Activated CD4-positive, alpha-beta T cell treated with anti-CD3 and anti-CD28 coated beads, Interleukin-2, amount 50 U/mL, for 1 hour (primary cell): ENCODE measurements around the gene MACO1.
A peak's percentile ranks its signal among the peaks of the same experiment; 100 is the strongest.

ENCODE experiments used
- DNase-seq: peaks from one replicate; pipeline ENCODE4 v3.0.0-alpha.2; 2020

Gene MACO1

DNA sequence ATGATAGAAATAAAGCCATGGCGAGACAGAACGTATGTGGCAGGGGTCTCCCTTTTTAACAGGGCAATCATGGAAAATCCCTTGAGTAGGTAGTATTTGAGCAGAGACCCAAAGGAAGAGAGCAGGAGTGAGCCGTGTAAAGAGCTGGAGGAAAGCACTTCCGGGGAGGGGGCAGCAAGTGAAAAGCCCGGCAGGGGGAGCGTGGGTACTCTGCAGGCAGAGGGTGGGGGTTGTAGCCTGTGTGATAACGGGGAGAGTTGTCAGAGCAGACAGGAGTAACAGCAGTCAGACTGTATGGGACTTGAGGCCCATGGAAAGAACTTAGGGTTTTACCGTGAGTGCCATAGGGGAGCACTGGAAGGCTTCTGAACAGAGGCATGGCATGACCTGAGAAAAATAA, 61.6 kb downstream of the MACO1 start:
- no peak for DNase-seq

DNA sequence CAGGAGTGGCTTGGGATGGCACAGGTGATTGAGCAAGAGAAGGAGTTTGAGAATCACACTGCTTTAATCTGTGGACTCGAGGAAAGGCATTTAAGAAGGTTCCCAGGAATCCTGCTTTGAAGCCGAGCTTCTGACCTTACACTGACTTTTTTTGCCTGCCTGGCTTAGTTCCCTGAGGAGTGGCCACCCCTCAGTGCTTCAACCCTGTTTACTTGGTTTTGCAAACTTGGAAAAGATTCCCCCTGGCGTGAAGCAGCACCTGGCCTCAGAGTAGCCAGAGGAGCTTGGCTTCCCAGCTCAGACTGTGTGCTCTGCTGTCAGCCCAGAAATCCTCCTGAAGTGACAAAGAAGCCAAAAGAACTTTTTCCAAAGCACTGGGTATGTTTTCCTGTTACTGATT, 64.3 kb downstream of the MACO1 start:
- no peak for DNase-seq

DNA sequence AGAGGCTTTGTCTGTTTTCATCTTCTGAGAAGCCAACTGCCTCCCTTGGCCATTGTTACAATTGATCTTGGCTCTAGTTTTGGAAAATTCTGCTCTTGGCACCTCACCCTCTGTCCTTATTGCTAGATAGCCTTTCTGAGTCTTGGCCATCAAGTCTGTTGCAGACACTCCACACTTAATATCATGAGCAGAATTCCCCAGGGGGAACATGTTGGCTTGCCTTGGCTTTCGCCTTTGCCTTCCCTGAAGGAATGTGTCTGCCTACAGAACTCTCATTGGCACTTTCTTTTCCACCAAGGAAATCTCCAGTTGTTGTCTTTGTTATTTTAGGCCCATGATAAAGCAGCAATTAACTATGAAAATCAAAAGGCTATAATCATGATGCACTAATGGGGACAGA, 70.0 kb downstream of the MACO1 start:
- DNase-seq, result no peak

DNA sequence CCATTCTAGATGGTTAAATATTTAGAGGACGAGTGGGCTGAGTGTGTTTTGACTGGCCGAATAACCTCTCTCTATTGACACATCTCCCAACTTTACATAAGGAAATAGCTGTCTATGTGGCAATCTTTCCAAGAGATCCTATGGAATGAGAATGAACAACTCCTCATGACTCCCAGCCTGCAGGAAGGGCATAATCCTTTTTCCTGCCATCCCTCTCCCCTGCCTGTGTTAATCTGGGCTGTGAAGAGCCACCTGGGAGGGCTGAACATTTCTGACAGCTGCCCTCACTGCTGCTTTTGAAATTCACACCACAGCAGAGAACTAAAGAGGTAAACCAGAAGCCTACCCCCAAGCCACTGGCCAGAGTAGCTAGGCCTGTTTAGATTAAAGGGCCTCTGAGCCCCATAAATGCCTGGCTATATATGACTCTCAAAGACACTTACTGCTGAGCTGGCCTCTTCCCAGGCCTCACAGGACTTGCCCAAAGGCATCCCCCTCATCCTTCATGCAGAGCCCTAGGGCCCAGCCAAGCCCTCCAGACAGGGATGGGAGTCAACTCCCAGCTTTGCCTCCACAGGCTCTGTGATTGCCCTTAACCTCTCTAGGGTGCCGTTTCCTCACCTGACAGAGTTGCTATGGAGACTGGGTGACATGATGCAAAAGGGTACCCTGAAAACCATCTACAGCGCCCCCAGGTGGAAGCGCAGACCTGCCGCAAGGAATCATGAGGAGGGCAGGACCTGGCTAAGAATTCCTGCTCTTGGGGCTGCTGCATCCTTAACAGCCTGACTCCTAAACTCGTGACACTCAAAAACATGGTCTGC, 70.8 kb downstream of the MACO1 start:
- DNase-seq, result no peak

DNA sequence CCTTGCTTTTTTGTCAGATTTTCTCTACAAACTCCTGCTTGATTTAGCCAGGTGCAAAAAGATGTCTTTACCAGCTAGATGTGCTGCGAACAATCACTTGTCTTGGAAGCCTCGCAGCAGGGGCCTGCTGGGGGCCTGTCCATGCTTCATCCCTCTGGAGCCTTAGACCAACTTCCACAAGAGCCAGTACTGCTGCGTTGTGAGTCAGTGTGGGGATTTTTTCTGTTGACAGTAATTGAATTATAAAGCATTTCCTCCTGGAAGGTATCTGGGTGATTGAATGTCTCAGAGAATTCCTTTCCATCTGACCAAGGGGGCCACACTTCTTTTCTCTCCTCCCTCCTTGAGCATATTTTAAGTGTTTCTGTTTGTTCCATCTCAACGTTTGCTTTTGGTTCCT, 72.3 kb downstream of the MACO1 start:
- DNase-seq, result no peak

DNA sequence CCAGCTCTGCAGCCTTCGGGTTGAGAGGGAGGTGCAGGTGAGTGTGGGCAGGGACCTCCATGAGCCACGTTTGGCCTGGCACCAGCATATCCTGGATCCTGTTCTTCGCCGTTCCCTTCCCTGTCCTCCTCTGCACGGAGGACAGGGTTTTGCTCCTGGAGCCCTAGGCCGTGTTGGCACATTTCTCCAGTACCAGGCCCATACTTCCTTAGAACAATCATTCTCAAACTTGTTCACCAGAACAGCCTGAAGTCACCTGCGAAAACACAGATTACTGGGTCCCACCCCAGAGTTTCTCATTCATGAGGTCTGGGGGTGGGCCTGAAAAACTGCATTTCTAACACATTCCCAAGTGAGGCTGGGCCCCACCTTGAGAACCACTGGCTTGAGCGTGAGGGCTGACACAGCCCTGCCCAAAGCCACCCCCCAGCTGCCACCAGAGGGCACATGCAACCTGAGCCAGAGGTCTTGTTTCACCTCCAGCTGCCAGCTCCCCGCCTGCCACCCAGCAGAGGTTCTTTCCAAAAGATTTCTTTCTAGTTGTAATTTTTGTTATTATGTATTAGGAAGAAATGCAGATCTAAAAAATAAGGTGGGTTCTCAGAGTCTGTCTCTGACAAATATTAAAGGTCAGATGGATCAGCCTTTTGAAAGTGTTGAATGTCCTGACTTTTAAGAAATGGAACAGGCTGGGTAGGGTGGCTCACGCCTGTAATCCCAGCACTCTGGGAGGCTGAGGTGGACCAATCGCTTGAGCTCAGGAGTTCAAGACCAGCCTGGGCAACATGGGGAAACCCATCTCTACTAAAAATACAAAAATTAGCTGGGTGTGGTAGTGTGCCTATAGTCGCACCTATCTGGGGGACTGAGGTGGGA, 73.1 kb downstream of the MACO1 start:
- DNase-seq, result peak; percentile 77

DNA sequence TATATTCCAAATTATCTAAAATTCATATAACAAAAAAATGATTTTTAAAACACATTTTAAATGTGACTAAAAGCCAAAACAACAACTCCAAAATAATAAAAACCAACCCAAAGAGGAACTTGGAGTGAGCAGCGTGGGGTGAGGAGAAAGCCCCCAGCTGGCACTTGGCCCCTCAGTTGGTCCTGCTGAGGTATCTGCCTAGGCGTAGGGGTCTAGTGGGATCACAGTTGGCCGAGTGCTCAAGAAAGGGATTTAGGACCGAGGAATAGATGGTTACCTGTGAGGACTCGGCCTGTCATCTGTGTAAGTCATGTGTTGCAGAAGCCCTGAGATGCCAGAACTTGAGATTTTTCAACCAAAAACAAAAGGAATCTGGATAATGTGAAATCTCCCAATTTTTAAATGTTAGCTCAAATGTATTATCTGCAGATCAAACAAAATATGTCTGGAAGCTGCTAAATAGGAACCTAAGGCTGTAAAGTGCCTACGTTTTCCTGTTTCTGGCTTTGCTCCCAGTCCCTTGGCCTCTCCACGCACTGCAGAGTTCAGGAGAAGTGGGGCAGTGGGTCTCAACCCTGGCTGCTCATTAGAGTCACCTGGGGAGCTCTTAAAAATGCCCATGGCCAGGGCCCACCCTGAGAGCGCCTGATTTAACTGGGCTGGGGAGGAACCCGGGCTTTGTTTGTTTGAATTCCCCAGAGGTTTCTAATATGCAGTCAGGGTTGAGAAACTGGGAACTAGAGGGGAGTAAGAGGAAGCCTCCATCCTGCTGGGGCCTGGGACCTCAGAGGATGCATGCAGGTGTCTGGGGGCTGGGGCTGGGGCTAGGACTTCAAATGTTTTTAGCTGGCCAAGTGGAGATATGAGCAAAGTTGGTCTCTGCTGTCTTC, 74.3 kb downstream of the MACO1 start:
- DNase-seq, result no peak

DNA sequence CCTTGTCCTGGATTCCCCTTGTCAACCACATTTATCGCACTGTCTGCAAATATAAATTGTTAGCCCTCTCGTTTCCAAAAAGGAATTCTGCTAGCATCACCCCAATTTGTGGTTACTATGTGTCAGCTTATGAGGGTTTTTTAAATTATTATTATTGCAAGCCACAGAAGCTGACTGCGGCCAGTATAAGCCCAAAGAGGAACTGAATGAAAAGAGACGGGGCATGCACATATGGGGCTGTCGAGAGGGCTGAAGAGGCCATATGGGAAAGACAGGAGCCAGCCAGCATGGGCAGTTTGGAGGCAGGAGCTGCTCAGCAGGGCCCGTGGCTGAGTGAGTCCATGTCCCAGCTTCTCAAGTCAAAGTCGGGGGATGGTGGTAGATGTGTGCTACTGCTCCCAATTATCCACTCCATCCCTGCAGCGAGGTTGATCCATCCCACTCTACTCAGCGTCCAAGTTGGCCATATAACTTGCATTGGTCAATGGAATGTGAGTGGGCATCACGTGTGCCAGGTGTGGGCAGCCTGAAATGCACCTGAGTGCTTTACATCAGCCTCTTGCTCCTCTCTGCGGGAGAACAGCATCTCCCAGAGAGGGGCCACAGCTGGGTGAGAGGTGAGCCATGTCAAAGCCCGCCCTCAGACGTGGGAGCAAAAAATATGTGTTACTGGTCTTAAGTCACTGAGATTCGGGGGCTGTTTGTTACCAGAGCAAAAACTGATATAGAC, 75.1 kb downstream of the MACO1 start:
- DNase-seq, result no peak

DNA sequence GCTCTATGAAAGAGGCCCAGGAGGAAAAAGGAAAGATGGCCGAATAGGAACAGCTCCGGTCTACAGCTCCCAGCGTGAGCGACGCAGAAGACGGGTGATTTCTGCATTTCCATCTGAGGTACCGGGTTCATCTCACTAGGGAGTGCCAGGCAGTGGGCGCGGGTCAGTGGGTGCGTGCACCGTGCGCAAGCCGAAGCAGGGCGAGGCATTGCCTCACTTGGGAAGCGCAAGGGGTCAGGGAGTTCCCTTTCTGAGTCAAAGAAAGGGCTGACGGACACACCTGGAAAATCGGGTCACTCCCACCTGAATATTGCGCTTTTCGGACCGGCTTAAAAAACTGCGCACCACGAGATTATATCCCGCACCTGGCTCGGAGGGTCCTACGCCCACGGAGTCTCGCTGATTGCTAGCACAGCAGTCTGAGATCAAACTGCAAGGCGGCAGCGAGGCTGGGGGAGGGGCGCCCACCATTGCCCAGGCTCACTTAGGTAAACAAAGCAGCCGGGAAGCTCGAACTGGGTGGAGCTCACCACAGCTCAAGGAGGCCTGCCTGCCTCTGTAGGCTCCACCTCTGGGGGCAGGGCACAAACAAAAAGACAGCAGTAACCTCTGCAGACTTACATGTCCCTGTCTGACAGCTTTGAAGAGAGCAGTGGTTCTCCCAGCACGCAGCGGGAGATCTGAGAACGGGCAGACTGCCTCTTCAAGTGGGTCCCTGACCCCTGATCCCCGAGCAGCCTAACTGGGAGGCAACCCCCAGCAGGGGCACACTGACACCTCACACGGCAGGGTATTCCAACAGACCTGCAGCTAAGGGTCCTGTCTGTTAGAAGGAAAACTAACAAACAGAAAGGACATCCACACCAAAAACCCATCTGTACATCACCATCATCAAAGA, 76.1 kb downstream of the MACO1 start:
- DNase-seq, result peak; percentile 27

DNA sequence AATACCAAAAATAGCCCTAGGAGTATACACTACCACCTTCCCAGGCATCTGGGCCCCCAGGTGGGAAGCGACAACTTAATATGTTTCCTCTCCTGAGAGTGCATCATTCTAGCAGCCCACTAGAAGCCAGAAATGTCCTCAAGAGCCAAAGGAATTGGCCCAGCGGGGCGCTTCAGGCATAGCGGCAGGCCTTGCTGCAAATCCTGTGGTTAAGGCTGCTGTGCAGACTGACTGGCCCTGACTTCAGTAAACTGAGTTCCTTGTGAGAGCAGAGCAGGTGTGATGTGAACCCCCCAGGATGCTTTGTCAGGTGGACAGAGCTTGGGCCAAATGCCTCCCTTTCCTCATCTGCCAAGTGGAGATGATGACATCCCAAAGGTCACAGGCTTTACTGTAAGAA, 83.0 kb downstream of the MACO1 start:
- no peak for DNase-seq

DNA sequence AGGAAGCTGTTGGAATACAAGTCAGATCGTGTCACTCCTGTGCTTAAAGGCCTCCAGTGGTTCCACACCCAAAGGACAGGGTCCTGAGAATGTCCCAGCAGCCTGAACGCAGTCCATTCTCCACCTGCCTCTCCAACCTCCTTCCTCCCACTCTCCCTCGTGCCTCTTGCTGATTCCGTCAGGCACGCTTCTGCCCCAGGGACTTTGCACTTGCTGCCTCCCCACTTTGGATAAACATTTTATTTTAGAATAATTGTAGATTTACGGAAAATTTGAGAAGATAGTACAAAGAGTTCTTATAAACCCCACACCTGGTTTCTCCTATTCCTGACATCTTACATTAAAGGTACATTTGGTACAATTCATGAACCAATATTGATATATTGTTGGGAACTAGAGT, 84.3 kb downstream of the MACO1 start:
- no peak for DNase-seq

DNA sequence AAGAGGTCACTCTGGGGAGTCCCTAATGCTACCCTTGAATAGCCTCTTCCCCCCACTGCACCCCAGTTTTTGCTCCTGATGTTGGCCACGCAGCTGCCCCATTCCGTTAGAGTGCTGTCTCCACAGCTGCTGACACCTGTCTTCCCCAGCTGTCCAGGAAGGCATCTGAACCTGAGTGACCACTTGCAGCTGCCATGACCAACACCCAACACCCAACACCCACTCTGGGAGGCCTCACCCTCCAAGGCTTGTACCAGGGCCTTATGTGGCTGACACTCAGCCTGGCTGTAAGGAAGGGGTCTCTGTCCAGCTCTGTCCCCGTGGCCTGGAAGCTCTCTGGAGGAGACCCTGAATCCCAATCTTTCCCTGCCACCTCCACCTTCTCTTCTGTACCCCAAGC, 86.0 kb downstream of the MACO1 start:
- DNase-seq, result no peak

DNA sequence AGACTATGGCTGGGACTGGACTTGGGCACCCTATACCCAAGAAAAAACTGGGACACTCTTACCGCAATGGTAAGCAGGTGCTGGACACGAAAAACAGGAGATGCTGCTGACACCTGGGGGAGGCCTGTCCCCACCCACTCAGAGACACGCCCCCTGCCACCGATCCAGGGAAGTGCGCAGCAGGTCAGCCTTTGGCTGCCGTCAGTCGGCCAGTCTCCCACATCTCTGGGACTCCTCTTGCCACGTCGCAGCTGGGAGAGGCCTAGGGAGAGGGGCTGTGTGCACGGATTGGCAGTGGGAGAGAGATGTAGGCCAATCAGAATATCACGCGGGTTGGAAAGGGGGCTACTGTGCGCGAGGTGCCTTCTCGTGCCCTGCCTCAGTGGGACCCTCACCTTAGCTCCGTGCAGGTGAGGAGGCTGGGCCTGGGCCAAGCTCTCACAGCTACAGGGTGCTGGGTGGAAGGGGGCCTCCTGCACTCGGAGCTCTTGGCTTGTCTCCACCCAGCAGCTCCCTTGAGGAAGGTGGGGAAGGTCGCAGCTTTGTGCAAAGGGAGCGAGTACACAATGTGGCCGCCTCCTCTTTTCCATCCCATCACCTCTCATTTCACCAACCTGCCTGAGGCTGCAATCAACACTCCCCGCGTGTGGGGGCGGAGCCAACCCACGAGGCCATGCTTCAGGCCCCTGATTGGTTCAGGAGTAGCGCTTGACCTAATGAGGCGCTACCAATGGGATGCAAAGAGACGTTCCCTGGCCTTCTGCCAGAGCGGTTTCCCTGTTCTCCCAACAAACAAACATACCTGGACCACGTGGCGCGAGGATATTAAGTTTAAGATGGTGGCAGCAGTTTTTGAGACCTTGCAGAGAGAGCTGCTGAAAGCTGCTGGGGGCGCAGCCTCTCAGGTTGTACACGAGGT, 87.0 kb downstream of the MACO1 start:
- DNase-seq, result no peak

DNA sequence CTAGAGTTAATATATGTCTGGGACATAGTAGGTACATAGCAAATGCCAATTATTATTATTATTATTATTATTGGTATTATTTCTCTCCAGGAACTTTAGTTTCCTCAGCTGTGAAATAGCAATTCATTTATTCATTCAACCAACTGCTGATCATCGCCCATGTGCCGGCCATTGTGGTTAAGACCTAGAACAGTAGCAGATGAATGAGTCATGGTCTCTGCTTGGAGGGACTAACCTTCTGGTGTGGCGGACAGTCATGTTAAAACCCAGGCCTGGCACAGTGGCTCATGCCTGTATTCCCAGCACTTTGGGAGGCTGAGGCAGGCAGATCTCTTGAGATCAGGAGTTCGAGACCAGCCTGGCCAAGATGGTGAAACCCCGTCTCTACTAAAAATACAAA, 88.9 kb downstream of the MACO1 start:
- no peak for DNase-seq

DNA sequence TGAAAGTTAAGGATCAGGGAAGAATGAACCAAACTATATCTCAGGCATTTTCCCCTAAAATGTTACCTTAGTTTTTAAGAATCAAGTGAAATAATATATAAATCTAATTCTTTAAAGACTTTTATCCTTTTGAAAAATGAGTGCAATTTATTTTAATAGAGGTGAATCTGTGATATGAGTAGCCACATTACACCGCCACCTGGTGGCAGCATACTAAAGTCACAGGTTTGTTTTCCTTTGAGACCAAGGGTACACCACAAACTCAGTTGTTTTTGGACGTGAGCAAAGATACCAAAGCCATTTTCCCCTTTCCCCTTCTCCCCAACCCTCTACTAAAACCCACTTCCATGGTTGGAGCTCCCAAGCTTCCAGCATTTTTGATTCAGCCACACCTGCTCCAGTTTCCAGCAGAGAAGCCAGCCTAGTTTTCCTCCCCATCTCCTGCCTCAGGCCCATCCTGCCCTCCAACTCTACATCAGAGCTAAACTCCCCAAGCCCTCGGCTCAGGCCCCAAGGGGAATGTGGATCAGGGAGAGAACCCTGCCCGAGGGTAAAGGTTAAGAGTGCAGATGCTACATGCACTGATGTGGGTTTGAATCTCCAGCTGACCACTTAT, 89.9 kb downstream of the MACO1 start:
- peak; percentile 75 for DNase-seq

DNA sequence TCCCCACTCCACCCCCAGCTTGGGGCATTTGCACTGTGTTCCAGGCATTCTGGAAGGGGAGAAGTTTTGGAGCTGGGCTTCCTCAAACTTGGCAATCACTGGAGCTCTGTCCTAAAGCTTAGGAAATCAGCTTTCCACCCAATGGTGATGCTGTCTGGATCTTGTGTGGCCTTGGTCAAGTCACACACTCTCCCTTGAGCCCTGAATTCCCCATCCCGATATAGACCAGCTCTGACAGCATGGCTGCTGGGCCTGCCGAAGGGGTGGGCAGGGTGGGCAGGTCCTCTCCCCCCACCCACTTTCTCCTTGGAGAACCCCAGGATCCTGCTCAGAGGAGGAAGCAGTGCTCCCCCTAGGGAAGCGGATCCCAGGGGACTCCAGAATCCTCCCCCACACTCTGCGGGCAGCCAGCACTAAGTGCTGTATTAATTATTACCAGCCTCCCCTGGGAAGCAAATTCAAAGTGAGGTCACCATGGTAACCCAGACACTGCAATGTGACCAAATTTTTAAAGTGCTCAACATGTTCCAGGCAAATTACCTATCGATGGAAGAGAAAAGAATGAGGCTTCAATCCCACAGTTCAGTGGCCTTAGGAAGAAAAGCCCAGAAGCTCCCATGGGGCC, 91.4 kb downstream of the MACO1 start:
- no peak for DNase-seq

DNA sequence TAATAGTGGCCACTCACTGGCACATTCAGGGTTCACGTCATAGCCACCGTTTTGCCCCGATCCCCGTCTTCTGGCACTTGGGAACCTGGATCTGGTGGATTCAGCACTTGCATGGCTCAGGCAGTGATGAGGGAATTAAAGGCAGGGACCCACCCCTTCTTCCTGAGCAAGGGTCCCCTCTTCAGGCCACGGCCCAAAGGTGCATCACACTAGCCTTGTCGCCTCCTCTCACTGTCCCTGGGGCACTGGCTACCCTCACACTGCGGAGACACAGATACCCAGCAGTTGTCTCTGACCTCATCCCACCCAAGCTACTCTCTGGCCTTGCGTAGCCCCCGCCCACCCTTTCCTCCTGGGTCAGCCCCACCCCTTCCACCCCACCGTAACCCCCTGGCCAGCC, 92.8 kb downstream of the MACO1 start:
- DNase-seq, result no peak

DNA sequence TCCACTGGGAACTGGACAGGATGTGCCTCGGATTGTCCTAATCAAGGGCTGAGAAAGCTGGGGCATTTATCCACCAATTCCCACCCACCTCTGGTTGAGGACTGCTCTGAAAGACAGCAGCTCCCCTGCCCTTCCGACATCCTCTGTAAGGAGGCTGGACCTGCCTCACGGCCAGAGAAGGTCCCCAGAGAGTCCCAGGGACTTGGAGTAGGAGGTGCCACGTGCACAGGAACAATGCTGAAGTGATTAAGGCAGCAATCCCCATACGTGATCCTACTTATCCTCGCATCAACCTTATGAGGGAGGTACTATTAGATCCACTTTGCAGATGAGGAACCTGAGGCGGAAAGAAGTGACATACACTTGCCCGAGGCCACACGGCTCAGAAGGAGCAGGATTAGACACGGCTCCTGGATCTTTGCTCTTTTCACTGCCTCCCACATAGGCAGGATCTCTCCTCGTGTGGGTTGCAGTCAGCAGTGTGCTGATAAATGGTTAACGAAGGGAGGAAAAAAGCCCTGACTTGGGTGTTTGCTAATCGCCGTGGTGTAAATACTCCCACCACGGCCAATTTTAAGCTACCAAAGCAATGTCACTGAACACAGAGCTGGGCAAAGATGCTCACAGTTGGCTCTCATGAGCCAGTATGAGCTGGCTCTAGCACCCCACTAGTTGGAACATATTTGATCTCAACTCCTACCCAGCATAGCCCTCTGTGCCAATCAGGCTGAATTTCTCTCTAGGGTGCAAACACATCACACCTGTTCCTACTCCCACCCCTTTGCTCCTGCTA, 94.1 kb downstream of the MACO1 start:
- no peak for DNase-seq

DNA sequence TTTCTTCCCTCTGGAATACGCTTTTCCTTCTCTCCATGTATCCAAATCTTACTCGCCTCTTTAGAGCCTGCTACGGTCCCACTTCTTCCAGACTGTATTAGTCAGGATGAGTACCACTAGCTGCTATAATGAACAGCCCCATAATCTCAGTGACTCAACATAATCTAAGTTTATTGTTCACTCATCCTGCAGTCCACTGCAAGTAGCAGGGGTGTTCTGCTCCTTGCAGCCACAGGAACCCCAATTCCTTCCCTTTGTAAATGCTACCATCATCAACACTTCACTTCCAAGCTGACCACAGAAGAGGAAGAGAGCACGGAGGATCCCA, 94.6 kb downstream of the MACO1 start:
- no peak for DNase-seq
